ACC112 (cell line): ENCODE results near the gene MAF.

ENCODE experiments used
- H2AFZ ChIP-seq: fragments of 200-600 bp; sonication (generic); one replicate; pipeline ENCODE4 v1.6.0; 2017; ENCODE audit warnings: antibody characterized with exemption, low read length; ENCODE audit not compliant: unreplicated experiment
- H3K27ac ChIP-seq: fragments of 200-600 bp; sonication (generic); 2 replicates; pipeline ENCODE4 v1.5.1; 2014; ENCODE audit warnings: low read depth, mild to moderate bottlenecking, antibody characterized with exemption, low read length, moderate library complexity
- H3K27me3 ChIP-seq: fragments of 200-600 bp; sonication (generic); 2 replicates; pipeline ENCODE4 v1.6.1; 2014; ENCODE audit warnings: mild to moderate bottlenecking, antibody characterized with exemption, low read length, moderate library complexity, mixed read lengths; ENCODE audit not compliant: insufficient read depth
- H3K36me3 ChIP-seq: fragments of 200-600 bp; sonication (generic); 2 replicates; pipeline ENCODE4 v1.6.1; 2016; ENCODE audit warnings: mild to moderate bottlenecking, antibody characterized with exemption, low read length, moderate library complexity, mixed read lengths; ENCODE audit not compliant: insufficient read depth
- H3K4me1 ChIP-seq: fragments of 200-600 bp; sonication (generic); one replicate; pipeline ENCODE4 v1.6.1; 2016; ENCODE audit warnings: low read length, mixed read lengths; ENCODE audit not compliant: insufficient read depth, unreplicated experiment, control insufficient read depth
- H3K4me3 ChIP-seq: fragments of 200-600 bp; sonication (generic); 2 replicates; pipeline ENCODE4 v1.5.1; 2014; ENCODE audit warnings: mild to moderate bottlenecking, low read depth, low read length
- H3K79me2 ChIP-seq: fragments of 200-600 bp; sonication (generic); one replicate; pipeline ENCODE4 v1.6.0; 2016; ENCODE audit warnings: low read length; ENCODE audit not compliant: control insufficient read depth, unreplicated experiment, insufficient read depth

Gene MAF

GRCh38 chr16:79613009-79613408, 12.5 kb upstream of the MAF start:
- Histone ChIP-seq H2AFZ (no peak overlapping the region), H3K27ac (no peak overlapping the region), H3K4me3 (no peak overlapping the region), H3K36me3 (no peaks in the 10 kb centered on the region), H3K4me1 (no peaks in the 10 kb centered on the region), H3K79me2 (no peaks in the 10 kb centered on the region), H3K27me3 (peaks cover 4% of the 10 kb centered on the region; the same call in 1 of the 2 replicates)

DNA sequence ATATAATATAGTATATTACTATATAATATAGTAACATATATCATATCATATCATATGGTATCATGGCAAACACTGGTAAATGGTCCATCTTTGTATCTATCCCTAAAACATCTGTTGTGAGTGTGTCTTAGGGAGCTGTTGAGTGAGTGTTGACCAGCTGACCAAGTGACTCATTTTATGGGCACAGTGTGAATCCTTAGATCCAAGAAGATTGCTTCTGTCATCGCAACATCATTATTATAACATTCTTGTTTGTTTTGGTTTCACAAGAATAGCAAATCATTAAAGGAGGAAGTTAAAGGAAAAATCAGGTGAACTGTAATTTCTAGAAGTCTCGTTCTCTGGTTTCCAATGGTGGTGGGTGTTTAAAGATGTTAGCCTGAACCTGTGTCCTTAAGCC, 11.7 kb upstream of the MAF start:
- Histone ChIP-seq H3K27me3 (peaks cover 4% of the 10 kb centered on the region; the same call in 1 of the 2 replicates), H2AFZ (no peak overlapping the region), H3K27ac (no peak overlapping the region), H3K4me1 (no peaks in the 10 kb centered on the region), H3K36me3 (no peaks in the 10 kb centered on the region), H3K4me3 (no peak overlapping the region), H3K79me2 (no peaks in the 10 kb centered on the region)

DNA sequence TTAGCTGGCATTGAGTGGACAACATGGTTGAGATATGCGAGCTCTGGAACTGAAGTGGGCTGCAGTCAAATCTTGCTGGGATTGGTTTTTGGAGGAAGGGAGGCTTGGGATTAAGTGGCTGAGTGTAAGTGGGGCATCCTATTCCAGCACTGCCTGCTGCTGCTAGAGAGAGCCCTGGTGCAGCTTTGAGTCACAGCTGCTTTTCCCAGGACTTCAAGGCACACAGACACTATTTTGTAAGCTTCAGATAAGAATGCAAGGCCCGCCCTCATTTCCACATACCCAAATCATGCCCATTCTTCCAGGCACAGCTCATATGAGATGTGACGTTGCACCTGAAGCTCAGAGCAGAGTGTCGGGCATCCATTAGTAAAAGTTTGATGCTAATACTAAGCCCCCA, 10.2 kb upstream of the MAF start:
- Histone ChIP-seq H3K4me1 (peaks cover under 1% of the 10 kb centered on the region), H3K4me3 (no peak overlapping the region), H3K36me3 (no peaks in the 10 kb centered on the region), H2AFZ (no peak overlapping the region), H3K79me2 (no peaks in the 10 kb centered on the region), H3K27me3 (peaks cover 7% of the 10 kb centered on the region), H3K27ac (no peak overlapping the region)

GRCh38 chr16:79609861-79610260, 9.3 kb upstream of the MAF start:
- no peaks in the 10 kb centered on the region for H3K36me3 ChIP-seq
- H3K79me2 ChIP-seq: no peaks in the 10 kb centered on the region
- no peak overlapping the region for H3K4me3 ChIP-seq
- no peak overlapping the region for H2AFZ ChIP-seq
- H3K27me3 ChIP-seq: peaks cover 7% of the 10 kb centered on the region
- H3K27ac ChIP-seq: no peak overlapping the region
- peaks cover 2% of the 10 kb centered on the region for H3K4me1 ChIP-seq

- peaks cover 7% of the 10 kb centered on the region for H3K27me3 ChIP-seq
- no peak overlapping the region for H3K4me3 ChIP-seq
- H3K4me1 ChIP-seq: peaks cover 2% of the 10 kb centered on the region
- H3K36me3 ChIP-seq: no peaks in the 10 kb centered on the region
- no peaks in the 10 kb centered on the region for H3K79me2 ChIP-seq
- H3K27ac ChIP-seq: no peak overlapping the region
- no peak overlapping the region for H2AFZ ChIP-seq
Observed at GRCh38 chr16:79608976-79609375, 8.4 kb upstream of the MAF start.

GRCh38 chr16:79607587-79607986, 7.0 kb upstream of the MAF start:
- no peak overlapping the region for H3K4me3 ChIP-seq
- no peaks in the 10 kb centered on the region for H3K79me2 ChIP-seq
- H3K36me3 ChIP-seq: no peaks in the 10 kb centered on the region
- H3K27ac ChIP-seq: no peak overlapping the region
- H2AFZ ChIP-seq: no peak overlapping the region
- H3K4me1 ChIP-seq: peaks cover 2% of the 10 kb centered on the region
- peaks cover 13% of the 10 kb centered on the region for H3K27me3 ChIP-seq

GRCh38 chr16:79605999-79606398, 5.5 kb upstream of the MAF start:
- Histone ChIP-seq H3K36me3 (no peaks in the 10 kb centered on the region), H3K79me2 (no peaks in the 10 kb centered on the region), H3K27me3 (peaks cover 26% of the 10 kb centered on the region), H3K4me3 (no peak overlapping the region), H3K4me1 (peaks cover 2% of the 10 kb centered on the region), H2AFZ (no peak overlapping the region), H3K27ac (no peak overlapping the region)

DNA sequence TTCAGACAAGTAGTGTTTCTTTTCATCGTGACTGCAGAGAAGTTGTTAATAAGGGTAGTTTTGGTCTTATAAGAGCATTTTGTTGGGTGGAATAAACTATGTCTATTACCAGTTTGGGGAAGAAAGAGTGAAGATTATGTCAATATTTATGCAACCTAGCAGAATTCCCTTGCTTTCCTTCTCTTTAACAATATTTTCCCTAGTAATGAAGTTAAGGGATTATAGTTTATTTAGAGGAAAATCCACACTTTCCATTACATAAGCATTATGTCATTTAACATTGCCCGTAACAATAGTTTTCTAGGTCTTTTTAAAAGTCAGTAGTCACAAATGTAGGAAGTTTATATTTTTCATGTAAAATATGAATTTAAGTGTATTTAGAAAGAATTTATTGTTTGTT, 2.5 kb upstream of the MAF start:
- H3K36me3 ChIP-seq: no peaks in the 10 kb centered on the region
- no peak overlapping the region for H2AFZ ChIP-seq
- no peak overlapping the region for H3K27ac ChIP-seq
- no peak overlapping the region for H3K4me3 ChIP-seq
- peaks cover 42% of the 10 kb centered on the region for H3K27me3 ChIP-seq
- H3K79me2 ChIP-seq: no peaks in the 10 kb centered on the region
- peaks cover 5% of the 10 kb centered on the region for H3K4me1 ChIP-seq

- Histone ChIP-seq H3K4me1 (peaks cover 5% of the 10 kb centered on the region), H3K4me3 (no peak overlapping the region), H3K27me3 (peaks cover 47% of the 10 kb centered on the region), H2AFZ (no peak overlapping the region), H3K79me2 (no peaks in the 10 kb centered on the region), H3K27ac (no peak overlapping the region), H3K36me3 (no peaks in the 10 kb centered on the region)
Observed at GRCh38 chr16:79602628-79603014, 2.1 kb upstream of the MAF start.

DNA sequence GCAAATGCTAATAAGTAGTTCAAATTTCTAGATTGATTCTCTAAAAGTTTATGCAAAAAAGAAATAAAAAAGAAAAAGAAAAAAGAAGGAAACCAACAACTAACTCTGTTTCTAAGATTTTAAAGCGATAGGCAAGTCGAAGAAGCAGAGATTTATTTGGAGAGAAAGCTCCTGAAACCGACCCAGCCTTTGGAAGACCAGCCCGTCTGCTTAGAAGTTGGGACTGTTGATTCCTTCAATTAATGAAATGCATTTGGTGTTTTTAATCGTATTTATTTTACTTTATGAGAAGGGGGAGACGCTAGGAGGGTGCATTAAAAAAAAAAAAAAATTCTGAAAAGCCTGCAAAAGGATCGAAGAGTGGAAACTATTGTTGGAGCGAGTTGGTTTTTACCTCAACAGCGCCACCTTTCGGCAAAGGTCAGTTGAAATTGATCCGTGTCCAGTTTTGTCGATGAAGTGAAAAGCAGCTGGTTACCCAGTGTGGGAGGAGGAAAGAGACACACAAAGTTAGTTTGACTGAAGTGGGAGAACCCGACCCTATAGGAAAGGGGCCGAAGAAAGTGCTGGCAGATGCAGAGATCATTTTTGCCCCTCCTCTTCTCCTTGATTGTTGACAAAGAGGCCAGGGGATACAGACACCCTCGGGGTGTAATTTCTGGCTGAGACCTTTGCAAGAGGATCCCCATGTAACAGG, 1.5 kb upstream of the MAF start:
- H3K36me3 ChIP-seq: no peaks in the 10 kb centered on the region
- peaks cover 5% of the 10 kb centered on the region for H3K4me1 ChIP-seq
- no peaks in the 10 kb centered on the region for H3K79me2 ChIP-seq
- H3K27me3 ChIP-seq: peaks cover 52% of the 10 kb centered on the region
- peak overlapping the region; percentile 74 for H3K4me3 ChIP-seq
- H2AFZ ChIP-seq: no peak overlapping the region
- H3K27ac ChIP-seq: no peak overlapping the region

DNA sequence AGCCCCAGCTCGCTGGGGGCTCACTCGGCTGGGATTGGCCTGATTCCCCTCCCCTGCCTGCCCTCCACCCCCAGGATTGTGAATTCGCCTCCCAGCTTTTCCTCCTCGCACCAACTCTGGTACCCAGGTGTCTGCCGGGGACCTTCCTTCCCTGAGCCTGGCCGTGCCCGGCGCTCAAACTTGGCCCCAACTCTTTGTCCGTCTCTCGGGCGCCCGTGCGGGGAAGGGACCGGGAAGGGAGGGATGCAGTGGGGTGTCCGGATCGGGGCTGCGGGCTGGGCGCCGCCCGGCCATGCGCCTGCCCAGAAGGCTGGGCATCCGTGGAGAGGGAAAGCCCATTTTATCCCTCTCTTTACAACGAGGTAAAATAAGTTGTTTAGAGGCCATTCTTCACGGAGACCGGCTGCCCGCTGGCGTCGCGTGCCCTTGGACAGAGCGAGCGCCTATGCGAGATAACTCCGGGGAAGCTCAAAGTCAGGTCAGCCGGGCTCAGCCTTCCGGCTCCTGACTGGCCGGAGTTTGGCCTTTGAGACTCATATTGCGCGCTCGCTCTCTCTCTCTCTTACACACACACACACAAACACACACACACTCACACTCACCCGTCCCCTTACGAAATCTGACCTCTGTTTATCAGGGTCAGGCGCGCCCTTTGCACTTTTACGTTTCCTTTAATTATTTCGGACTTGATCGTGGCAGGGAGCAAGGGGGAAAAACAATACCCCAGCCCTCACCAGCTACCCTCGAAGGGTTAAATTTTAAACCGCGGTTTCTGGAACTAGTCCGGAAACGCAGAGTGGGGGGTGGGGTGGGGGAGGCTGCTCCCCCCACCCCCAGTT, 774 bp upstream of the MAF start:
- H3K4me3 ChIP-seq: peak overlapping the region; percentile 74
- no peak overlapping the region for H3K27ac ChIP-seq
- peaks cover 56% of the 10 kb centered on the region for H3K27me3 ChIP-seq
- peaks cover 5% of the 10 kb centered on the region for H3K4me1 ChIP-seq
- no peaks in the 10 kb centered on the region for H3K36me3 ChIP-seq
- H2AFZ ChIP-seq: peak overlapping the region; percentile 36
- no peaks in the 10 kb centered on the region for H3K79me2 ChIP-seq
